ENCODE data around the gene MYCL.

MYCL gene

GRCh38 chr1:39898191-39898590 is 3.5 kb downstream of the MYCL start:
- peak overlapping the region; percentile 43 for H3K4me3 ChIP-seq (ENCODE audit: low read length)
- H3K9me3 ChIP-seq (ENCODE audit: insufficient read depth, low read depth, low read length) = no peaks in the 10 kb centered on the region
- peaks cover 21% of the 10 kb centered on the region for H3K27me3 ChIP-seq (ENCODE audit: insufficient read depth, low read length)
- peak overlapping the region; percentile 63 for H3K9ac ChIP-seq (ENCODE audit: low read depth, low read length)
- H3K4me1 ChIP-seq (ENCODE audit: insufficient read depth, low read length) = peaks cover 60% of the 10 kb centered on the region
- WGBS = 5% methylated on average over 2 of the region's 3 CpGs
- H3K27ac ChIP-seq (ENCODE audit: low read depth, low read length) = peak overlapping the region; percentile 90
- H3K36me3 ChIP-seq (ENCODE audit: insufficient read depth, low read length) = no peaks in the 10 kb centered on the region; the same call in 1 of the 2 replicates

DNA sequence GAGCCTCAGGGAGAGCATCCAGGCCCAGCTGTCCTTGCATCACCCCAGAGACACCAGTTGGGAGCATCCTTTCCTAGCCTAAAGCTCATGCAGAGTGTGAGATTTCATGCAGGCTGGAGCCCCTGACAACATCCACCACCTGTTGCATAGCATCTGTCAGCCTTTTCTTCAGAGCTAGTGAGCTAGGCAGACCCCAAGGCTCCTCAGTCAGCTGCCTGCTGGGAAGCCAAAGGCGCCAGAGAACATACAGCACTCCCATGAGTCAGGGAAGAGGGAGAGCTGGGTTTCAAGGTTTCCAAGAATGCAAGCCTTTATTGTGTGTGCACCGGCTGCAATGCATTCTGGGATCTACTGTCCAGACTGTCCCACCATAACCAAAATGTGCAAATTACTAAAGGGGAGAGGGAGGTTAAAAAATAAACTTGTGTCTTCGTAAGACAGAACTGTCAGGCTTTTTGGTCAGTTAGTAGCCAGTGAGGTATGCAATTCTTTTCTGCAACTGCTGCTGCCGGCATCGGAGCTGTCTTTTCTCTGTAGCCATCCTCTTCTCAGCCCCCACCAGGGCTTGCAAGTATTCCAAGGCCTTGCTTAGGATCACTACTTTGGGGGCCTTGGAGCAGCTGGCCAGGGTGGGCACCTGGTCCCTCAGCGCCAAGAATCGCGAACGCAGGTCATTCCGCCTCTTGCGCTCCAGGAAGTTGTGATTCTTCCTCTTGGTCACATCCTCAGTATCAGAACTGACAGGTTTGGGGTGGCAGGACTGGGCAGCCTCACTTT is 4.6 kb downstream of the MYCL start:
- Histone ChIP-seq H3K4me3 (ENCODE audit: low read length) (no peak overlapping the region), H3K27ac (ENCODE audit: low read depth, low read length) (peak overlapping the region; percentile 90), H3K4me1 (ENCODE audit: insufficient read depth, low read length) (peaks cover 70% of the 10 kb centered on the region), H3K9ac (ENCODE audit: low read depth, low read length) (peak overlapping the region; percentile 63; the same call in 1 of the 2 replicates), H3K27me3 (ENCODE audit: insufficient read depth, low read length) (peaks cover 11% of the 10 kb centered on the region), H3K36me3 (ENCODE audit: insufficient read depth, low read length) (no peaks in the 10 kb centered on the region; the same call in 1 of the 2 replicates), H3K9me3 (ENCODE audit: insufficient read depth, low read depth, low read length) (no peaks in the 10 kb centered on the region)
- WGBS = 76% methylated on average over 11 of the region's 11 CpGs

GRCh38 chr1:39895731-39896480 is 5.8 kb downstream of the MYCL start:
- Histone ChIP-seq H3K9ac (ENCODE audit: low read depth, low read length) (no peak overlapping the region), H3K27ac (ENCODE audit: low read depth, low read length) (no peak overlapping the region; the same call in 1 of the 2 replicates), H3K27me3 (ENCODE audit: insufficient read depth, low read length) (peaks cover 11% of the 10 kb centered on the region), H3K4me3 (ENCODE audit: low read length) (no peak overlapping the region), H3K4me1 (ENCODE audit: insufficient read depth, low read length) (peaks cover 80% of the 10 kb centered on the region), H3K36me3 (ENCODE audit: insufficient read depth, low read length) (no peaks in the 10 kb centered on the region; the same call in 1 of the 2 replicates), H3K9me3 (ENCODE audit: insufficient read depth, low read depth, low read length) (no peaks in the 10 kb centered on the region)
- WGBS = 91% methylated on average over 5 of the region's 5 CpGs

GRCh38 chr1:39894884-39895495 is 6.7 kb downstream of the MYCL start:
- peaks cover 75% of the 10 kb centered on the region for H3K4me1 ChIP-seq (ENCODE audit: insufficient read depth, low read length)
- 93% methylated on average over 3 of the region's 3 CpGs for WGBS
- peaks cover 2% of the 10 kb centered on the region; the same call in 1 of the 2 replicates for H3K27me3 ChIP-seq (ENCODE audit: insufficient read depth, low read length)
- H3K4me3 ChIP-seq (ENCODE audit: low read length) = no peak overlapping the region
- H3K9ac ChIP-seq (ENCODE audit: low read depth, low read length) = no peak overlapping the region
- H3K9me3 ChIP-seq (ENCODE audit: insufficient read depth, low read depth, low read length) = no peaks in the 10 kb centered on the region
- no peaks in the 10 kb centered on the region; the same call in 1 of the 2 replicates for H3K36me3 ChIP-seq (ENCODE audit: insufficient read depth, low read length)
- H3K27ac ChIP-seq (ENCODE audit: low read depth, low read length) = no peak overlapping the region

DNA sequence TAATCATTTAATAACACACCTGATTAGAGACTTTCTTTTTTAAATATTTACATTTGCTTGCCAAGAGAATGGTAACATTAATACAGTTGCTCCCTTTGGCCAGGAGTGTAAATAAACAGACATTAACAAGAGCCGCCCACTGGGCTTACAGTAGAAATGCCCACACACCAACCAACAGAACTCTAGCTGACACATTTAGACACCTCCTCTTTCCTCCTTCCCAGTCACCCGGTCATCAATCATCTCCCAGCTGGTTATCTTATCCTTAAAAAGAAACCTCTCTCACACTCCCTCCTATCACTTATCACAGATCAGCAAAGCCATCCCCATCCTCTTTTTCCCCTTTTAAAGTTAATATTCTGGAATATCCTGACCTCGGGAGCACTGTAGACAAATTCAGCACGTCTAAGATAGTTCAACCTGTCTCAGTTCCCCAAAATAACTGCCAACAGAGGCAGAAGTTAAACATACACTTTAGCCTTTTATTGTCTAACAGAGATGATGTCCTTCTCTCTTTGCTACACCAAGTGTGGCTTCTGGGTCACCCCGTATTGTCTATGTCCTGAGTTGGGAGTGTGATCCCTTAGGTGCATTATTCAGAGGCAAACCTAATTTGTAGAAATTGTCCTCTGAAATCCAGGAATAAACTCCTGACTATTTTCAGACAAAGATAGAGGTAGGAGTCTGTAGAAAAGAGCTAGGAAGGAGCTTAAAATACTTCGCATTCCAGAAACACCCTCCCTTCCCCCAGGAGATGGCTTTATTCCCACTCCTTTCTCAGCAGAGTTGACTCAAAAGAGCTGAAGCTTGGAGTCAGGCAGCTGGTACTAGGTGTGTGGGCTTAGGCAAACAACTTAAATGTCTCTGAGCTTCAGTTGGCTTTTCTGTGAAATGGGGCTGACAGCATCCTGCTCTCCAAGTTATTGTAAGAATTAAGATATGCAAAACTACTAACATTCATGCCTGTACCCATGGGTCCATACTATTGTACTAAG is 8.8 kb downstream of the MYCL start:
- Histone ChIP-seq H3K4me1 (ENCODE audit: insufficient read depth, low read length) (peaks cover 56% of the 10 kb centered on the region), H3K4me3 (ENCODE audit: low read length) (peak overlapping the region; percentile 38), H3K9ac (ENCODE audit: low read depth, low read length) (peak overlapping the region; percentile 75), H3K36me3 (ENCODE audit: insufficient read depth, low read length) (no peaks in the 10 kb centered on the region; the same call in 1 of the 2 replicates), H3K27me3 (ENCODE audit: insufficient read depth, low read length) (no peaks in the 10 kb centered on the region), H3K27ac (ENCODE audit: low read depth, low read length) (peak overlapping the region; percentile 96), H3K9me3 (ENCODE audit: insufficient read depth, low read depth, low read length) (no peaks in the 10 kb centered on the region)
- WGBS = 14% methylated on average over 5 of the region's 6 CpGs

DNA sequence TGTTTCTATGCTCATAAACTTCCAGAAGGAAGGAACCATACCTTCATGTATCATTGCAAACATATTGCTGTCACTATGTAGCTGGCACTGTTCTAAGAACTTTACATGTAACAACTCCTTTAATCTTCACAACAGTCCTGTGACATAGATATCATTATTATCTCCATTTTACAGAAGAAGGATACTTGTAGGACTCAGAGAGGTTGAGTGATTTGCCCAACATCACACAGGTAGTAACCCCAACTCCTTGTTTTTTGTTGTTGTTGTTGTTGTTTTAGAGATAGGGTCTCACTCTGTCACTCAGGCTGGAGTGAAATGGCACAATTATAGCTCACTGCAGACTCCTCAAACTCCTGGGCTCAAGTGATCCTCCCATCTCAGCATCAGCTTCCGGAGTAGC is 10.8 kb downstream of the MYCL start:
- Histone ChIP-seq H3K4me3 (ENCODE audit: low read length) (no peak overlapping the region), H3K27me3 (ENCODE audit: insufficient read depth, low read length) (no peaks in the 10 kb centered on the region), H3K9ac (ENCODE audit: low read depth, low read length) (no peak overlapping the region), H3K4me1 (ENCODE audit: insufficient read depth, low read length) (peaks cover 37% of the 10 kb centered on the region), H3K27ac (ENCODE audit: low read depth, low read length) (no peak overlapping the region), H3K9me3 (ENCODE audit: insufficient read depth, low read depth, low read length) (no peaks in the 10 kb centered on the region), H3K36me3 (ENCODE audit: insufficient read depth, low read length) (no peaks in the 10 kb centered on the region)
- 85% methylated on average over 1 of the region's 1 CpG for WGBS

GRCh38 chr1:39890273-39890672 is 11.4 kb downstream of the MYCL start:
- Histone ChIP-seq H3K27me3 (ENCODE audit: insufficient read depth, low read length) (no peaks in the 10 kb centered on the region), H3K4me3 (ENCODE audit: low read length) (no peak overlapping the region), H3K9me3 (ENCODE audit: insufficient read depth, low read depth, low read length) (no peaks in the 10 kb centered on the region), H3K9ac (ENCODE audit: low read depth, low read length) (no peak overlapping the region), H3K36me3 (ENCODE audit: insufficient read depth, low read length) (no peaks in the 10 kb centered on the region), H3K27ac (ENCODE audit: low read depth, low read length) (no peak overlapping the region), H3K4me1 (ENCODE audit: insufficient read depth, low read length) (peaks cover 37% of the 10 kb centered on the region)

- Histone ChIP-seq H3K27ac (ENCODE audit: low read depth, low read length) (no peak overlapping the region), H3K4me1 (ENCODE audit: insufficient read depth, low read length) (peaks cover 11% of the 10 kb centered on the region), H3K4me3 (ENCODE audit: low read length) (no peak overlapping the region), H3K36me3 (ENCODE audit: insufficient read depth, low read length) (no peaks in the 10 kb centered on the region), H3K27me3 (ENCODE audit: insufficient read depth, low read length) (no peaks in the 10 kb centered on the region), H3K9ac (ENCODE audit: low read depth, low read length) (no peak overlapping the region), H3K9me3 (ENCODE audit: insufficient read depth, low read depth, low read length) (no peaks in the 10 kb centered on the region)
- 71% methylated on average over 2 of the region's 2 CpGs for WGBS
Measured at GRCh38 chr1:39886757-39887231, 14.9 kb downstream of the MYCL start.

DNA sequence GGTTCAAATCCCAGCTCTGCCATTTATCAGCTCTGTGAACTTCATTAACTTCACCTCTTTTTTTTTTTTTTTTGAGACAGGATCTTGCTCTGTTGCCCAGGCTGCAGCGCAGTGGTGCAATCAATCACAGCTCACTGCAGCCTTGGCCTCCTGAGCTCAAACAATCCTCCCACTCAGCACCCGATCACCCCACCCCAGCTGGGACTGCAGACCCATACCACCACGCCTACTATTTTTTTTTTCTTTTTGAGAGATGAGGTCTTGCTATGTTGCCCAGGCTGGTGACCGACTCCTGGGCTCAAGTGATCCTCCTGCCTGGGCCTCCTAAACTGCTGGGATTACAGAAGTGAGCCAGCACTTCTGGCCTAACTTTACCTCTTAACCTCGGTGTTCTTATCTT is 16.2 kb downstream of the MYCL start:
- 93% methylated on average over 4 of the region's 5 CpGs for WGBS
- no peak overlapping the region for H3K27ac ChIP-seq (ENCODE audit: low read depth, low read length)
- no peak overlapping the region for H3K9ac ChIP-seq (ENCODE audit: low read depth, low read length)
- H3K36me3 ChIP-seq (ENCODE audit: insufficient read depth, low read length) = 0 out of 2 replicates have a peak, but pooled peaks cover 3% of the 10 kb centered on the region
- H3K4me1 ChIP-seq (ENCODE audit: insufficient read depth, low read length) = peaks cover 6% of the 10 kb centered on the region; the same call in 1 of the 2 replicates
- no peaks in the 10 kb centered on the region for H3K9me3 ChIP-seq (ENCODE audit: insufficient read depth, low read depth, low read length)
- H3K4me3 ChIP-seq (ENCODE audit: low read length) = no peak overlapping the region
- no peaks in the 10 kb centered on the region for H3K27me3 ChIP-seq (ENCODE audit: insufficient read depth, low read length)

DNA sequence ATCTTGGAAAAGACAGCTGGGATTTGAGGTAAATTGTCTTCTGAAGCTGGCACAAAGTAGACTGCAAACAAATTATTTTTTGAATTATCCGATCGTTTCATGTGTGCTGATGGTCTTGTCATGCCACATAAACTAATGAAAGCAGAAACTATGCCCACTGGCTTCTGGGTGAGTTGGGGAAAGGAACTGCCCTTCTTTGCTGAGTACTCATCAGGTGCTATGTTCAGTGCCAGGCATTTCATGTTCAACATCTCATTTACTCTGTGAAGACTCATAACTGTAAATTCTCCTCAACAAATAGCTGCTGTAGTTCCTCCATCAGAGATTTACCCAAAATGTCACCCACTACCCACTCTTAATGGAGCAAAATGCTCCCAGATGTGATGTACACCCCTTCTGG is 19.6 kb downstream of the MYCL start:
- H3K9ac ChIP-seq (ENCODE audit: low read depth, low read length) = peak overlapping the region; percentile 86; the same call in 1 of the 2 replicates
- H3K27ac ChIP-seq (ENCODE audit: low read depth, low read length) = no peak overlapping the region
- 93% methylated on average over 2 of the region's 2 CpGs for WGBS

More for the DNA sequence above, 19.6 kb downstream of the MYCL start:
- no peaks in the 10 kb centered on the region for H3K9me3 ChIP-seq (ENCODE audit: insufficient read depth, low read depth, low read length)
- H3K27me3 ChIP-seq (ENCODE audit: insufficient read depth, low read length) = no peaks in the 10 kb centered on the region
- peaks cover 29% of the 10 kb centered on the region for H3K4me1 ChIP-seq (ENCODE audit: insufficient read depth, low read length)
- peaks cover 16% of the 10 kb centered on the region; the same call in 1 of the 2 replicates for H3K36me3 ChIP-seq (ENCODE audit: insufficient read depth, low read length)
- H3K4me3 ChIP-seq (ENCODE audit: low read length) = peak overlapping the region; percentile 98

Measured in HUES64 (cell line).